HG03025 (cell line): Measurements from ENCODE around the gene SCARF2.
"Not testable (repeated sequence)": the region's sequence is repeated elsewhere in the genome, so short reads cannot be mapped to it uniquely, and the experiment has no call there.

Experiments
- ATAC-seq: cut with Tn5 transposase; IDR thresholded peaks from one replicate; pipeline ENCODE4 v1.9.1; 2021; ENCODE audit warnings: mild to moderate bottlenecking, moderate library complexity; ENCODE audit not compliant: unreplicated experiment, low FRiP score

SCARF2 gene

GRCh38 chr22:20429254-20430100 is 8.1 kb downstream of the SCARF2 start:
- ATAC-seq, result peak; percentile 49

- no peak for ATAC-seq
Measured at GRCh38 chr22:20428496-20429253, 8.9 kb downstream of the SCARF2 start.

- no peak for ATAC-seq
Measured at GRCh38 chr22:20427945-20428417, 9.6 kb downstream of the SCARF2 start.

- ATAC-seq, result no peak
Measured at GRCh38 chr22:20427104-20427944, 10.3 kb downstream of the SCARF2 start.

- no peak for ATAC-seq
Measured at GRCh38 chr22:20426259-20426615, 11.4 kb downstream of the SCARF2 start.

GRCh38 chr22:20425566-20426258 is 11.9 kb downstream of the SCARF2 start:
- ATAC-seq, result no peak

GRCh38 chr22:20424932-20425565 is 12.6 kb downstream of the SCARF2 start:
- ATAC-seq, result no peak

GRCh38 chr22:20424568-20424931 is 13.1 kb downstream of the SCARF2 start:
- no peak for ATAC-seq

- ATAC-seq, result no peak
Measured at GRCh38 chr22:20423906-20424551, 13.6 kb downstream of the SCARF2 start.

- ATAC-seq, result no peak
Measured at GRCh38 chr22:20423008-20423905, 14.4 kb downstream of the SCARF2 start.

GRCh38 chr22:20422271-20423007 is 15.2 kb downstream of the SCARF2 start:
- ATAC-seq, result no peak

- ATAC-seq, result no peak
Measured at GRCh38 chr22:20421507-20421874, 16.1 kb downstream of the SCARF2 start.

- no peak for ATAC-seq
Measured at GRCh38 chr22:20420157-20420842, 17.3 kb downstream of the SCARF2 start.

- ATAC-seq, result no peak
Measured at GRCh38 chr22:20419664-20419951, 18.0 kb downstream of the SCARF2 start.

GRCh38 chr22:20418211-20418788 is 19.3 kb downstream of the SCARF2 start:
- ATAC-seq, result no peak

GRCh38 chr22:20415699-20416098 is 21.9 kb downstream of the SCARF2 start:
- not testable (repeated sequence) for ATAC-seq

GRCh38 chr22:20415241-20415640 is 22.4 kb downstream of the SCARF2 start:
- not testable (repeated sequence) for ATAC-seq
